Body of pancreas (tissue), 4 donors: ENCODE data around the gene ST6GALNAC6.

Experiments used
- CTCF ChIP-seq, 7 experiments: fragments of 450-650 bp in 4 of 7; fragments of 200-600 bp in 3 of 7; sonication (generic) in 3 of 7; IDR thresholded peaks; one replicate each; pipeline ENCODE4 v1.5.1; 2016 to 2019; ENCODE audit warnings: antibody characterized with exemption in 7 of 7
- POLR2A ChIP-seq, 3 donors: fragments of 450-650 bp; IDR thresholded peaks; one replicate each; pipeline ENCODE4 v1.6.1; 2016; ENCODE audit warnings: antibody characterized with exemption in 3 of 3, mild to moderate bottlenecking in 2 of 3

- TF ChIP-seq CTCF (IDR thresholded peaks at IDR 0.05) (no peak), POLR2A (IDR thresholded peaks at IDR 0.05) (no peak)
These were observed 27.4 kb upstream of the ST6GALNAC6 start for GRCh38 chr9:127926906-127927200.
